Mucosa of gallbladder (tissue), 1 donor: ENCODE measurements around the gene PRR22. TPM values are rescaled to one million over a fixed set of nuclear protein-coding genes. Genes with fewer than 3 reads are reported as not detected.
"Not testable (repeated sequence)": the region's sequence is repeated elsewhere in the genome, so short reads cannot be mapped to it uniquely, and the experiment has no call there.

Experiments used
- DNase-seq: peaks from one replicate; pipeline ENCODE4 v3.0.0-alpha.2; 2020; ENCODE audit warnings: low spot score
- total RNA-seq: library from RNA; stranded (reverse); gene quantifications from one replicate; pipeline ENCODE4 v1.2.1, GENCODE V29; 2021
- donor health status: DM: no; HTN: no; CAD: no.

The PRR22 gene
- total RNA-seq, 1 donor from 2014 or later, result 4.1 TPM

DNA sequence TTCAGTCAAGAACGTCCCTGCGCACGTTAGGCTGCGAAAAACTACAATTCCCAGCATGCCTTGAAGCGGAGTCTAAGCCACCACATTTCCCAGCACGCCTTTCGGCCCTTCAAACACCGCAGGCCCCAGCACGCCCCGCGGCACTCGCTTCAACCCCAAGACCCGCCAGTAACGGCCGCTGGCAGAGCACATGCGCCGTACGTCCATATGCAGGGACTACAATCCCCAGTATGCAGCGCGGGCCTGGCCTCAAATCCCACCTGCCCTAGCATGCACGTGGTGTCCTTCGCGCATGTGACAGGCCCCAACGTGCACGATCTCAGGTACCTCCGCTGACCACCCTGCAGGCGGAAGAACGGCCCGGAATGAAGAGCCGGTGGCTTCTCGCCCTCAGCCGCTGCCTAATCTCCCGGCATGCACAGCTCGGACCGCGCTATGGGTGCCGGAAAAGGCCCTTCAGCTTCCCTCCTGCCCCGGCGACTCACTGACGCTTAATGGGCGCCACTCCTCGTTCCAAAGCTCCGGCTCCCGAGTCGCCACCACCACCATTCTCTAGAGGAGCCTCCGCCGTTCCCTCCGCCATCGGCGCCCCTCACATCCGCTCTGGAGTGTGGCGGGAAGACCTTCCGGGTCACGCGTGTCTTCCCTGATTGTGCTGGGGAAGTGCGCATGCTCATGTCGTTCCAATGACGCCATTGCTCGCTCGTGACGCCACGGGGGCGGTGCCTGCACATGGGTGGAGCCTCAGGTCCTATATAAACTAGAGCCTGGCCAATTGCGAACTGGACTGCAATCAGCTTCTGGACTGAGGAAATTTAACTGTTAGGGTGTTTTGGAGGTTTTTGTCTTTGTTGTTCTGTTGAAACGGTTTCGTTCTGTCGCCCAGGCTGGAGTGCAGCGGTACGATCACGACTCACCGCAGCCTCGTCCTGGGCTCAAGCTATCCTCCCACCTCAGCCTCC is 6.3 kb upstream of the PRR22 start, which contains the start of gene DUS3L:
TSS of gene DUS3L (minus strand) at position 605 of the 962 bp plus-strand sequence. CDS start at position 583, 22 bp downstream.
- peak; percentile 97 for DNase-seq

GRCh38 chr19:5789886-5790558 is 5.5 kb upstream of the PRR22 start:
- DNase-seq, result no peak

DNA sequence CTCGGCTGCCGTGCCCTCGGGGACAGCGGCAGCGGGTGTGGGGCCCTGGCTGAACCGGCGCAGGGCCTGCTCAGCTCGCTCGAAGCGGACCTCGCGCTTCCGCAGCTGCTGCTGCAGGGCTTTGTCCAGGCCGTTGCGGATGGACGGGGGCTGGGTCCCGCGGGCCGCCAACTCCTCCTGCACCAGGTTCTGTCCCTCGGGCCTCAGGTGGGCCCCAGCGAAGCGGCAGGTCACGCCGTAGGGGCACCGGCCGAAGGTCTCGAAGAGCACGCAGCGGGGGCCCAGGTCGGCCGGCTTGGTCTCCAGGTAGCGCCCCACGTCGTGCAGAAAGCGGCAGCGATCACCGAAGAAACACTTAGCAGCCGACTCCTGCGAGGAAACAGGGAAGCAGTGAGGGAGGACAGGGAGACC is 4.8 kb upstream of the PRR22 start:
- no peak for DNase-seq

- DNase-seq, result no peak
These were observed 3.9 kb upstream of the PRR22 start for GRCh38 chr19:5788422-5788821.

GRCh38 chr19:5787409-5788182 is 3.0 kb upstream of the PRR22 start:
- DNase-seq, result no peak

- DNase-seq, result no peak
These were observed 2.3 kb upstream of the PRR22 start for GRCh38 chr19:5786593-5787408.

GRCh38 chr19:5785423-5785822 is 877 bp upstream of the PRR22 start:
- DNase-seq, result no peak

GRCh38 chr19:5782945-5783919 is 1.3 kb downstream of the PRR22 start:
- no peak for DNase-seq

DNA sequence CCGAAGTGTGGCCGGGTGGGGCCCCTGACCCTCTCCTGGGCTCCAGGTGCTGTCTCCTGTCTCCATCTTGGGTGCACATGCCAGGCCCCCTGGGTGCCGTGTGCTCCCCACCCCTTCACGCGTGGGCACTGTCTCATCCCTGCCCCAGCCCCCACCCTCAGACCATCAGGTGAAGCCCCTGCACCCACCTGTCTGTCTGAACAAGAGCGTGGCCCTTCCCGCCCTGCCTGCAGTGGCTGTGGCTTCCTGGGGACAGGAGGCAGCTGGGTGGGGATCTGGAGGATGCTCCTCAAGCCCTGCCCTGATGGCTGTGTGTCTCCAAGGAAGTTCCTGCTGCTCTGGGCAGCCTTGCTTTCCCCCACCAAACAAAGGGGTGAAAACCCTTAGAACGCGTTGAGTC is 2.2 kb downstream of the PRR22 start:
- DNase-seq, result no peak

DNA sequence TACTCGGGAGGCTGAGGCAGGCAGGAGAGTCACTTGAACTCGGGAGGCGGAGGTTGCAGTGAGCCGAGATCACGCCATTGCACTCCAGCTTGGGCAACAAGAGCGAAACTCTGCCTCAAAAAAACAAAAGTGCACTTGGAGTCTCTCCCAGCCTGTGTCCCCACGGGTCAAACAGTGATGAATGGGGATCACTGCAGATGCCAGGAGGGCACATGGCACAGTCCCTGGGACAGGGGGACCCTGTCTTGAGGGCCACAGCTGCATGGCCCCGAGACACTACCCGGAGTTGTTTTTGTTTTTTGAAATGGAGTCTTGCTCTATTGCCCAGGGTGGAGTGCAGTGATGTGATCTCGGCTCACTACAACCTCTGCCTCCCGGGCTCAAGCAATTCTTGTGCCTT is 3.6 kb downstream of the PRR22 start:
- not testable (repeated sequence) for DNase-seq

- DNase-seq, result no peak
These were observed 6.1 kb downstream of the PRR22 start for GRCh38 chr19:5778402-5778801.

- DNase-seq, result no peak
These were observed 8.8 kb downstream of the PRR22 start for GRCh38 chr19:5775668-5776309.

DNA sequence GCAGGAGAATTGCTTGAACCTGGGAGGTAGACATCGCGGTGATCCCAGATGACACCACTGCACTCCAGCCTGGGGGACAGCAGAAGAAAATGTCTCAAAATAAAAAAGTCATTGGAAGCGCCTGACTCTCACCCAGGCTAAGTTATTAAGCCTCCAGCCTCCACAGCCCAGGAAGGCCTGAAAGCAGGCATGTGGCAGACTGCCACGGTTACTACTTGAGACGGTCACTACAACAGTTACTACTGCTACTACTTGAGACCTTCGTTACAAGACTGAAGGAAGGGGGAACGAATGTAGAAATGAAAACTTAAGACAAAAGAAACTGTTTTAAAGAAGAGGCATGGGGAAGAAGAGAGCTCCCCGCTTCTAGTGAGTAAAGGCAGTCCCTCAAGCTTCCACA is 9.6 kb downstream of the PRR22 start:
- DNase-seq, result no peak

DNA sequence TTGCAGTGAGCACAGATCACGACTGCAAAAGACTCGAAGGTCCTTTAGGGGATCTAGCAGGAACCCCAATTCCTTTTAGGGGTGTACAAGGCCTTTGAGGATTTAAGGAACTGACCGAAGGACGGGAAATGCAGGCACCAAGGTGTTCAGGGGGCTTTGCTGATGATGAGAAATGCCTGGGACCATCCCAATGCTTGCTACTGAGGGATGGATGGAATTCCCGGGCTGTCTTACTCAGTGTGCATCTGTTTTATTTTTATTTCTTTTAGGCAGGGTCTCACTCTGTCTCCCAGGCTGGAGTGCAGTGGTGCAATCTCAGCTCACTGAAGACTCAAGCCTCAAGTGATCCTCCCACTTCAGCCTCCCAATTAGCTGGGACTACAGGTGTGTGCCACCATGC is 11.3 kb downstream of the PRR22 start:
- DNase-seq, result no peak

DNA sequence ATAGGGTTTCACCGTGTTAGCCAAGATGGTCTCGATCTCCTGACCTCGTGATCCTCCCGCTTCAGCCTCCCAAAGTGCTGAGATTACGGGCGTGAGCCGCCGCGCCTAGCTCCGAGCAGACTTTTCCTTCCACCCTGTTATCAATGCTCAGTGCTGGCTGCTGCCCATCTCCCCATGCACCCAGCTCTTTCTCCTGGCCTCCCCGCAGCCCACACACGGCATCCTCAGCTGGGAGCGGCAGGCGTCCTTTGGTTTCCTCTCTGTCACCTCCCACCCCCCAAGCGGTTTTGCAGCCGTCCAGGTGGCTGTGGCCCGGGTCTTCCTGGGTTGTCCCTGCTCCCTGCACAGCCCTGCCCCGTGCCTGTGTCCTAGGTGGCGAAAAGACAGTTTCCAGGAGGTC is 12.1 kb downstream of the PRR22 start:
- DNase-seq, result no peak

GRCh38 chr19:5767949-5768348 is 16.6 kb downstream of the PRR22 start:
- DNase-seq, result no peak

DNA sequence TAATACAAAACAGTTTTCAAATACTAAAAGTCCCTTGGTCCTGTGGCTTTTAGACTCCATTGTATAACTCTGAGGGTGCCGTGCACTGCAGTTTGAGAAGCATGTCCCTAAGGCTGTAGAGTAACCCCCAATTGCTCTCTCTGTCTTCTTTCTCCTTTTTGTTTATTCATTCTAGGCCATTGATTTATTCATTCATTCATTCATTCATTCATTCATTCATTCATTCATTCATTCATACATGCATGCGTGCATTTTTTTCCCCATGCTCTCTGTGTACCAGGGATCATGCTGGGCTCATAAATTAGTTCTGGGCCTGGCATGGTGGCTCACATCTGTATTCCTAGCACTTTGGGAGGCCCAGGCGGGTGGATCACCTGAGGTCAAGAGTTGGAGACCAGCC is 19.3 kb downstream of the PRR22 start:
- no peak for DNase-seq

DNA sequence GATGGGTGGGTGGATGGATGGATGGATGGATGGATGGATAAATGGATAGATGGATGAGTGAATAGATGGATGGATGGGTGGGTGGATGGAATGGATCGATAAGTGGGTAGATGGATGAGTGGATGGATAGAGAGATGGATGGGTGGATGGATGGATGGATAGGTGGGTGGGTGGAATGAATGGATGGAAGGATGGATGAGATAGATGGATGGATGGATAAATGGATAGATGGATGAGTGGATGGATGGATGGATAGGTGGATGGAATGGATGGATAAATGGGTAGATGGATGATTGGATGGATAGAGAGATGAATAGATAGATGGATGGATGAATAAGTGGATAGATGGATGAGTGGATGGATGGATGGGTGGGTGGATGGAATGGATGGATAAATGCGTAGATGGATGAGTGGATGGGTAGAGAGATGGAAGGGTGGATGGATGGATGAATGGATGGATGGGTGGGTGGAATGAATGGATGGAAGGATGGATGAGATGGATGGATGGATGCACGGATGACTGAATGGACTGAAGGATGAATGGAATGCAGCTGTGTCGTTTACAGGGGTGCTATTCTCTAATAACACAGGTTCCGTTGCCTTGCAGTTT is 21.8 kb downstream of the PRR22 start:
- DNase-seq, result no peak

GRCh38 chr19:5753743-5754142 is 30.8 kb downstream of the PRR22 start:
- DNase-seq, result no peak
